Mononuclear cell (primary cell): ENCODE results near the gene USP32. TPM values are rescaled to one million over a fixed set of nuclear protein-coding genes. Genes with fewer than 3 reads are reported as not detected.

Experiments
- H3K27me3 ChIP-seq: 2 replicates; pipeline ENCODE4 v1.6.0; 2011; ENCODE audit warnings: low read length, control low read depth; ENCODE audit not compliant: insufficient read depth
- H3K4me1 ChIP-seq: 2 replicates; pipeline ENCODE4 v1.5.1; 2011; ENCODE audit warnings: mild to moderate bottlenecking, low read length, control low read depth; ENCODE audit not compliant: insufficient read depth
- H3K4me3 ChIP-seq: 2 replicates; pipeline ENCODE4 v1.5.1; 2011; ENCODE audit warnings: mild to moderate bottlenecking, low read length, moderate library complexity
- H3K9me3 ChIP-seq: 2 replicates; pipeline ENCODE4 v1.5.1; 2011; ENCODE audit warnings: low read depth, mild to moderate bottlenecking, control low read depth, low read length
- total RNA-seq: library from RNA; depleted of rRNA; stranded (reverse); fragments of >200 nt; gene quantifications from one replicate; pipeline ENCODE4 v1.2.3, GENCODE V29; 2012

Gene USP32
- total RNA-seq, 1 donor: 35.8 TPM

DNA sequence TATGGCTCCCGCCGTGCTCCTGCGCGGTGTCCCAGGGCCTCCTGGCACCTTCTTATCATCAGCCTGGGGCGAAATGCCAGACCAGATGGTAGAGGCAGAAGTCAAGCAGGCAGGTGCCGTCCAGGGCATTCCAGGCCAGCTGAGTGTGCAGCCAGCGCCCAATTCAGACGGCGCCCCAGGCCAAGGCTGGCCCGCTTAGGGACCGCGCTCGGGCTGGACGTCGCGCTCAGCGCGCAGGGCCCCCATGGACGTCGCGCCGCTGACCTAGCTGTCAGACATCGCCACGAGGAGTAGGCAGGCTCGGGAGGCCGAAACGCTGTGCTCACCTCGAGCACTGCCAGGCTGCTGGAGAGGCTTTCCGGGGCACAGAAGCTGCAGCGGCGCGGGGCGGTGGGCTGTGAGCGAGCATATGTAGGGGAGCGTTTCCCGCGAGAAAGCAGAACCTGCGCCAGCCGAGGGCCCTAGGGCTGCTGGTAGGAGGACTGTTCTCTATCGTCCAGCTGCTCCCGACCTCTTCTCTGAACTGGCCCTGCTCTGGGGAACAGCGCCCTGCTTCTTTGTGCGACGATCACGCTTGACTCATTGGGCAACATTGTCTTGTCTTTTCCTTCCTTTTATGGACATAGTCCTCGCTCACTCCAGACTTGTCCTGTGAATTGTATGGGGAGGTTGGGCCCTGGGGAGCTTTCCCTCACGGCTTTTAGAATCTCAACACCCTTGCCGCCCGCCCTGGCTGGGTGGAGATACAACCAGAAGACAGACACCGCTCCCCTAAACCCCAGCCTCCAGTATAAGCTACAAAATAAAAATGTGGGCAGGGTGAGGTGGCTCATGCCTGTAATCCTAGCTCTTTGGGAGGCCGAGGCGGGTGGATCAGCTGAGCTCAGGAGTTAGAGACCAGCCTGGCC is 250.6 kb downstream of the USP32 start:
- H3K4me3 ChIP-seq: no peak overlapping the region
- no peaks in the 10 kb centered on the region for H3K9me3 ChIP-seq
- H3K27me3 ChIP-seq: peaks cover 53% of the 10 kb centered on the region
- peaks cover 37% of the 10 kb centered on the region for H3K4me1 ChIP-seq

DNA sequence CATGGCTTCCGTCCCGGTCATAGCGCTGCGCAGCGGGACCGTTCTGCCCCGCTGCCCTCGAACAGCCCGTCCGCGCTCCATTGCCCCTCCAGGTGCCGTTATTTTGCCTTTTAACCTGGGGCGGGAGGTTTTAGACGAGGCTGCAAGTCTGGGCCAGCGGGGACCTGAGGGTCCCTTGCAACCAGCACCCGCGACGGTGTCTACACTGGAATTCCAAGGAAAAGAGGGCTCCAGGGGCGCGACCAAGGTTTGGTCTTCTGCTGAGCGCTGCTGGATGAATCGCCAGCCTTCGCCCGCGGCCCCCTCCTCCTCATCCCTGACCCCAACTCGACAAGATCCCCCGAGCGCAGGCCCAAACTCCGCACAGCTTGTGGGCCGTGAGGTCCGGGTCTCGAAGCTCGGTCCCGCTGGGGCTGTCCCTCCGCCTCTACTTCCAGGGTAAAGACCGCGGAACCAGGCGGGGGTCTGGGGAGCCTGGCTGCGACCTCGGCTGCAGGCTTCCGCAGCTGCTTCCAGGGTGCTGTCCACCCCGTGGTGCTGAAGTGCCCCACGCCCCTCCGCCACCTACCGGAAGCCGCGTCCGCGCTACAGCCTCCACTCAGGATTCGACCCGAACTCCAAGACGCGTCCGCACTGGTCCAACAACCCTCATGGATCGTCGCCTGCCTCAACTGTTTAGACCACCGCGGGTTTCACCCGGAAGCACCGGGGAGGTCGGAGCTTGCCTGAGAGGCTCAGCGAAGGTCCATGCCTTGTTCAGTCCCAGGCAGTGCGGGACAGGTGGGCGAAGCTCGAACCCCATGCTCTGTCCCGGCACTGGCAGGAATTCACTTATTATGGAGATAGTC is 252.3 kb downstream of the USP32 start:
- Histone ChIP-seq H3K9me3 (no peaks in the 10 kb centered on the region), H3K27me3 (peaks cover 47% of the 10 kb centered on the region), H3K4me1 (peaks cover 48% of the 10 kb centered on the region), H3K4me3 (no peak overlapping the region)

- Histone ChIP-seq H3K9me3 (no peaks in the 10 kb centered on the region), H3K4me3 (no peak overlapping the region), H3K4me1 (peaks cover 56% of the 10 kb centered on the region), H3K27me3 (peaks cover 47% of the 10 kb centered on the region)
Observed at GRCh38 chr17:60138769-60139437, 253.0 kb downstream of the USP32 start.

DNA sequence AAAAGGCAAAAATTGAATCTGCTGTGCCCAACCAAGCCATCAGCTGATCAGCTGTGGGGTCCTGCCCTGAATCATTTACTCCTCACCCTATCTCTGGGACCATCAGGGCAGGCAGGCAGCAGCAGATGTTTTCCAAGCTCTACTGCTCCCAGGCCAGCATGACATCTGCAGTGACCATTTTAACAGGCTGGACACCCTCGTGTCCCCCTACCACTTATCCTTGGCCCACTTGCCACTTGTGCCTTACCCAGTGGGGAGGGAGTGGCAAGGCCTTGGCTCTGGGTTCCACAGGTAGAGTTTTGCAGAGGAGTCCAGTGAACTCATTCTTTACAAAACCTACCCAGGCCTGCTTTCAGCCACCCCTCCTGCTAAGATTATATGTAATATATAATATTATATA is 254.2 kb downstream of the USP32 start:
- peaks cover 46% of the 10 kb centered on the region for H3K27me3 ChIP-seq

GRCh38 chr17:60135951-60136666 is 255.8 kb downstream of the USP32 start:
- Histone ChIP-seq H3K4me1 (peaks cover 32% of the 10 kb centered on the region), H3K4me3 (no peak overlapping the region), H3K9me3 (no peaks in the 10 kb centered on the region), H3K27me3 (peaks cover 31% of the 10 kb centered on the region)

More for the DNA sequence above, 254.2 kb downstream of the USP32 start:
- H3K4me3 ChIP-seq: no peak overlapping the region
- no peaks in the 10 kb centered on the region for H3K9me3 ChIP-seq
- peaks cover 47% of the 10 kb centered on the region for H3K4me1 ChIP-seq

DNA sequence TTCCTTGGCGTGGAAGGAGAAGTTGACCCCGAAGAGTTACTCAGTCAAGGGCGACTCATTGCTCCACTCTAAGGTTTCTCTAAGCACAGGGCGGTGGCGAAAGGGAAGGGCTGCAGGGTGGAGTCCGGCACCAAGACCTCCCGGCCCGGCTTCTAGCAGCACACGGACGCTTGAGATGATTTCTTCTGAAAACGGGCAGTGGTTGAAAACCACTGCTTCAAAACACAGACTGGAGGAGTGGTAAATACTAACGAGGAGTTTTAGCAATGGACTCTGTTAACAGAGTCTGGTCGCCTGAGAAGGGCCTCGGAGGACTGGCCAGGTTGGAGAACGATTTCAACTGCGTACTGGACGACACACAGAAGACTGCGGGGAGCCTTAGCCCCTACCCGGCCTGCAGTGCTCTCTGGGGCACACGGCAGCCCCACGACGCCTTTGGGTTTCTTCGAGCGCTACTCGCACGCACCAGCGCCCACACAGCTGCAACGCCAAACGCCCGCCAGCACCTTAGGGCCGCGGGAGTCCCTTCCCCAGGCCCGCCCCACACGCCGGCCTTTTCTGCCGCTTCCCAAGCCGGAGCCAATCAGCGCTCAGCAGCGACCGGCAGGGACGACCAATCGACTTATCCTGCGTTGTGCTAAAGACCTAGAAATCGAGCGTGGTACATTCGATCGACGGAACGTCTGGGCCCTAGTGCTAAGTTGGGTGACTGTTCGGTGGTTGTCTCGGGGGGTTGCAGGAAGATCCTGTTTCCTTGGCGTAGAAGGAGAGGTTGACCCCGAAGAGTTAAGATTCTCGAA is 256.6 kb downstream of the USP32 start:
- no peaks in the 10 kb centered on the region for H3K9me3 ChIP-seq
- peaks cover 23% of the 10 kb centered on the region for H3K27me3 ChIP-seq
- peaks cover 30% of the 10 kb centered on the region for H3K4me1 ChIP-seq
- peak overlapping the region; percentile 61 for H3K4me3 ChIP-seq

DNA sequence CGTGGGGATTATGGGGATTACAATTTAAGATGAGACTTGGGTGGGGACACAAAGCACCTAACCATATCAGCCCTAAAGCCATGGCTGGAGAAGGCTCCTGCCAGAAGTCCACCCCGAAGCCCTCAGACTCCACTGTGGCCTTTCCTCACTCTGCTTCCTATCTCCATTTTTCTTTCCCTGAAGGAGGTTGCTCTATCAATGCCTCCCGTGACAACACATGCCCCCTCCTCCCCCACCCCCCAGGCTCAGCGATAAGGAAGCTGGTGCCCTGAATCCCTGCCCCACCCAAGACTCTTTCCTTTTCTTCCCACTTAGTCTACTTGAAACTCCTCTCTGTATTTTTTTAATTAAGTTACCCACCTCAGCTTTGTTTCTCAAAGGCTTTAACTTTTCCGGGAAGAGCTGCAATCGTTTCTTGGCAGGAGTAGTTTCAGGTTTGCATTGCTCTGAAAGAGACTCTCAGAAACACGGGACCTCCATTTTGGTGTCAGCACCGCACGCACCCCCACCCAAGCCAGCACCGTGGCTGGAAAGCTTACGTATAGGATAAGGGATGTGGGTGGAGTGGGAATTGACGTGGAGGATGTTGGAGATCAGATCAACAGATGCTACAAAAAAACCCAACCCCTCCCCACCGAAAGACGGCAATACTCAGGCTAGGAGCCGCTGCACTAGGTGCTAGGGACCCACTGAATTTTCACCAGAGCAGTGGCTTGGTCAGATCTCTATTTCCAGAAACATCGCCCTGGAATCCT is 257.4 kb downstream of the USP32 start:
- Histone ChIP-seq H3K9me3 (no peaks in the 10 kb centered on the region), H3K27me3 (peaks cover 15% of the 10 kb centered on the region), H3K4me1 (peaks cover 24% of the 10 kb centered on the region), H3K4me3 (peak overlapping the region; percentile 61)

- no peaks in the 10 kb centered on the region for H3K27me3 ChIP-seq
- H3K9me3 ChIP-seq: no peaks in the 10 kb centered on the region
- no peak overlapping the region for H3K4me3 ChIP-seq
- H3K4me1 ChIP-seq: peaks cover 13% of the 10 kb centered on the region
Observed at GRCh38 chr17:60130466-60130865, 261.5 kb downstream of the USP32 start.

DNA sequence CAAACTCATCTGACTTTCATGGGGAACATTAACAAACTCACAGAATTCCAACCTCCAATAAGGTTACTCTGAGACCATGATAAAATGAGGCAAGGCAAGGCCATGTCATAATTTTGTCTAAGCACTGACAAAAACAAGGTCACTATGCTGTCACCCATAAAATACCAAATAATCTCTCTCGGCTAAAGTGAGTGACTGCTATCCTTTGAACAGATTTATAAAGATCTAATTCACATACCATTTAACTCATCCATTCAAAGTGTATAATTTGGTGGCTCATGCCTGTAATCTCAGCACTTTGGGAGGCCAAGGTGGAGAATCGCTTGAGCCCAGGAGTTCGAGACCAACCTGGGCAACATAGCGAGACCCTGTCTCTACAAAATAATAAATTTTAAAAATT is 262.8 kb downstream of the USP32 start:
- Histone ChIP-seq H3K27me3 (no peaks in the 10 kb centered on the region), H3K9me3 (no peaks in the 10 kb centered on the region), H3K4me3 (no peak overlapping the region), H3K4me1 (peaks cover 2% of the 10 kb centered on the region)

Other genes with a start within 250 kb of the USP32 start
- gene CA4, start 242.2 kb downstream of the USP32 start, total RNA-seq: not detected
- gene CHCT1, start 30.4 kb upstream of the USP32 start, total RNA-seq: not detected
- 21.2 TPM for gene APPBP2, start 134.1 kb upstream of the USP32 start, total RNA-seq
- gene PPM1D, start 208.1 kb upstream of the USP32 start, total RNA-seq: 14.8 TPM